Heart left ventricle (tissue), 13 donors: ENCODE results near the gene KRT4.

Experiments
- CTCF ChIP-seq, 12 donors: fragments of 200-600 bp; sonication (generic) in 4 of 12; IDR thresholded peaks; one replicate each; pipeline versions ENCODE4 v1.5.0 to v1.8.0; 2018 to 2022; ENCODE audit warnings: antibody characterized with exemption in 12 of 12, mild to moderate bottlenecking in 5 of 12
- POLR2A ChIP-seq, 2 donors: fragments of 450-650 bp; IDR thresholded peaks; one replicate each; pipeline ENCODE4 v1.6.1; 2017; ENCODE audit warnings: antibody characterized with exemption in 2 of 2, mild to moderate bottlenecking in 2 of 2, moderate library complexity in 2 of 2
- donor health status: ischemic (EF 13 %, LVEDD 7.1; RV severe dilation, severe dysfunction).
- donor health status: DM: no; HTN: yes; CAD: no.
- donor health status: DM: no; HTN: no; CAD: no.
- donor health status: ischemic (EF 25% LVEDD 6.9; RV normal size, moderate dysfunction).
- donor health status: ischemic (EF 25% LVEDD 5.7; RV mildly dilated, moderate dysfunction).
- donor health status: ischemic (EF 35%, LVEDD 5.7; RV mildly dilated, moderate dysfunction).
- donor health status: nonischemic (EF 11% LVEDD 7.7; RV severe dilation, severe dysfunction).
- donor health status: DM: yes; HTN: yes; CAD: no.
- donor health status: PGD.
- donor health status: ischemic (EF 29% LVEDD 5.4; RV normal size, mild dysfunction).
- donor health status: nonischemic (EF 23%, LVEDD 6.1; RV moderate dilation, normal function).

GRCh38 chr12:52767427-52767826 lies 46.5 kb downstream of the KRT4 start:
- TF ChIP-seq POLR2A (IDR thresholded peaks at IDR 0.05) (no peak), CTCF (IDR thresholded peaks at IDR 0.05) (no peak)
